Measurements from ENCODE around the gene SLC9A9. TPM values are rescaled to one million over a fixed set of nuclear protein-coding genes. Genes with fewer than 3 reads are reported as not detected.

Gene SLC9A9
- total RNA-seq, 1 donor from 2014 or later = 28.4 TPM

DNA sequence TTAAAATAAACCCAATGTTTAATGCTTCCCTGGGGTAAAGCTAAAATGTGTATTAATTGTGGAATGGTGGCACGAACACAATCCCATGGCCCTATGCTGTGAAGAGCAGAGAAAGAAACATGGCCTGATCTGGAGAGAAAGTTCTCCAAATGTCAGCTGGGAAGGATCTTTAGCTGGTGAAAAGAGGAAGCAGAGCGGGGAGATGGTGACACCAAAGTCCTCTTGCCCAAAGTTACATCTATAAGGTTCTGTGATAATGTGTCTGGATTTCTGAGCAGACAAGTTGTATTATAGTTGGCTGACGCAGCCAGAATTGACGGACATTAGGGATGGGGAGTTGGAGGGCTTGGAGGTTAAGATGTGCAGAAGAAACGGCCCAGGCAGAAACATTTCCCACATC, 532.5 kb downstream of the SLC9A9 start:
- DNase-seq = no peak

DNA sequence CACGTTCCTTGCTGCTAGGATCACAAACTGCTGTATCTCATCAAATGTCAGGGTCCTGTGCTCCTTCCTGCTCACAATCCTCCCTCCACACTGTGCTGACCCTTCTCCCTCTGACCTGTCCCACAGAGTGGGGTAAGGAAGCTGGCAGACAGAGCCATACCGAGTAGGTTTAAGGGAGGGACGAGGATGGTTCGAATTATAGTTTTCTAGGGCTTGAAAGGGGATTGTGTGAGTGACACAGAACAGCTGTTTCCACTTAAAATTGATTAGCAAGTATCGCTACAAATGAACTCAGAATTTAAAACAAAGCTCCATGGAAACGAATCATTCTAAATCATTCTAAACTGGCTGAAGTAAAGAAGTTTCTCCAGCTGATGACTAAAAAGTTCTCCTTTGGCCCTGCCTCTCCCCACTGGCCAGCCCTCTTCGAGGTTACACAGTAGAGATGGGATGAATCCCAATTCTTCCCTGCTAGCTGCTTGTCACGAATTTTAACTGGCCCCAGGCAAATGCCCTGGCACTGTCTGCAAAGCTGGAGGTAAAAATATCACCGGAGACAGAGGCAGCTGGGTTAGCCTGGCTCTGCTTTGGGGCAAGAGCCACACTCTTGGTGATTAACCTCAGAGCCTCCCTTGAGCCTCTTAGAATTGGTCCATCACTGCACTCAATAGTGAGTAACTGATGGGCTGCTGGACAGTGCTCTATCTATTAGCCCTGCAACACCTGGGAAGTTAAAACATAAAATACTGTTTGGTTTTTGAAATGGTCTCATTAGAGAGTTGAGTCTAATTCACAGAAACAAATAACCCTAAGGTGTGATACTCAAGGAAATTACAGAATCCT, 533.8 kb downstream of the SLC9A9 start:
- peak; percentile 71 for DNase-seq

DNA sequence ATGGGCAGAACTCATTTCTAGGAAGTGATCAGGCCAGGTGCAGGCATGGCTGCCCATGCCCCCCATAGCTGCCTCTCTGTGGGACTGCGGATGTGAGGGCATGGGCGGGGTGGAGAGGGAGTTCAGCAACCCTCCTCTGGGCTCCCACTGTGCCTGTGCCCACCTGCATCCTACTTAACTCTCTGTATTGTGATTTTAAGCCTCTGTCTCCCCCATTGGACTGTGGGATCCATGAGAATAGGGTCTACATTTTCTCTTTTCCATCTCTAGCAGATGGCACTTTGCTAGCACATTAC, 534.4 kb downstream of the SLC9A9 start:
- DNase-seq = no peak

DNA sequence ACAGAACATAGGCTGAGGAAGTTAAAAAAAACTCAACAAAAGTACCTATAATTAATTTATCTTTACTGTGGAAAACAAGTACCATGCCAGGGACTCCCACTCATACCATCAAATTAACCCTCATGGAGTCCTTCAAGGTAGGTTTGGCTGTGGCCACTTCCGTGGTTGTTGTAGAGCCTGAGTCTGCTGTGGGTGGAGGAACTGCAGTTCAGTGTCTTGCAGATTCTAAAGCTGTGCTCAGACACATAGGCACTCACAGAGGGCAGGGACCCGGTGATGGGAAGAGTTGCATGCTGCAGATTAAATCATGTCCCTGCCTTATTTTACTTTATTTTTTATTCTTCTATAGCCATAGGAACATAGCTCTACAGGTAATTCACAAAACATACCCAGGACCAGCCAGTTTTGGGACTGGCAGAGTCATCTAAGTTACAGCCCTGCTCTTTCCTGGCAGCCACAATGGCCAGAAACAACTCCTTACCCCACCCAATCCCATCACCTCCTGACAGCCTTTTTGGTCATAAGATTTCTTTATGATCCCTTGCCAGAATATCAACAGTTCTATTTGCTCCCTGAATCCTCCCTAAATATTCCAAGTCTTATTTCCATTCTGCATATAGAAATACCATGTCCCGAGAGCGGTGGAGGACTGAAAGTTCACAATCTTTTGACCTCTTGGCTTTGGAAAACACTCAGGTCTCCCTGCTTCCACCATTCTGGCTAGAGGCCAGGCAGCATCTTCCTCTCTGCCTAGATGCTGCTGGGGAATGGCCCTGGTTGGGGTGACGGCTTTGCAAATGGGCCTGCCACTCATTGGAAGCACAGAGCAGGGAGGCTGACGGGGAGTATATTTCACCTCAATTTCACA, 535.0 kb downstream of the SLC9A9 start:
- DNase-seq = no peak

DNA sequence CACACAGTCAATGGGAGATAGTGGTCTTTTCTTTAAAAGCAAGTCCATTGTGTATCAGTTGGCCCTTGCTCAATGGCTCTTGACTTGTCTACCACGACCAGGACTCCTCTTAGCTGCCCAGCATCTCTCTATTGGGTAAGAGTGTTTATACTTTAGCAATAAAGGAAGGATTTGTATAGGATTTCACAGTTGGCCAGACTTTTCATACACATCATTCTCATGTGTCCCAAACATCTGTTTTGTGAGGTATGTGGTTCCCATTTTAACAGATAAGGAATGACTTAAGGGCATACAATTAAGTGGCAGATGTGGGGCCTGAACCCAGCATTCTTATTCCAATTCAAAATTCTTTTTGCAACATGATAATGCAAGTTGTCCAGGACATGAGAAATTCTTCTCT, 537.2 kb downstream of the SLC9A9 start:
- no peak for DNase-seq

DNA sequence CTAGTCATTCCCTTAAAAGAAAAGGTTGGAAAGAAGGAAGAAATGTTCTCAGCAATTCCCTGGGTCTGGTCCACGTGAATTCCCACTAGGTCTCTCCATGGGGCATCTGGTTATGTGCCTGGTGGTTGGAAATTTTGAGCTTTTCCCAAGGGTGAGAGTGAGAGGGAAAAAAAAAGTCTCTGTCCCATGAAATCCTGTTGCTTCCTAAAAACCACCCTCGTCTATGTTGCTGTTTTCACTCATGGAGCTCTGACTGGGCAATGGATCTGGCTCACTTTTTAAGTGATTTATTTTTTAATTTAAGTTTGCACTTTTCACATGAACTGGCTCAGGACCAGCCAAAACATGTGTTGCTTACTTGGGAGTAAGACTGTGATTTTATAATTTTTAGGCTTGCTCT, 538.6 kb downstream of the SLC9A9 start:
- peak; percentile 76 for DNase-seq

DNA sequence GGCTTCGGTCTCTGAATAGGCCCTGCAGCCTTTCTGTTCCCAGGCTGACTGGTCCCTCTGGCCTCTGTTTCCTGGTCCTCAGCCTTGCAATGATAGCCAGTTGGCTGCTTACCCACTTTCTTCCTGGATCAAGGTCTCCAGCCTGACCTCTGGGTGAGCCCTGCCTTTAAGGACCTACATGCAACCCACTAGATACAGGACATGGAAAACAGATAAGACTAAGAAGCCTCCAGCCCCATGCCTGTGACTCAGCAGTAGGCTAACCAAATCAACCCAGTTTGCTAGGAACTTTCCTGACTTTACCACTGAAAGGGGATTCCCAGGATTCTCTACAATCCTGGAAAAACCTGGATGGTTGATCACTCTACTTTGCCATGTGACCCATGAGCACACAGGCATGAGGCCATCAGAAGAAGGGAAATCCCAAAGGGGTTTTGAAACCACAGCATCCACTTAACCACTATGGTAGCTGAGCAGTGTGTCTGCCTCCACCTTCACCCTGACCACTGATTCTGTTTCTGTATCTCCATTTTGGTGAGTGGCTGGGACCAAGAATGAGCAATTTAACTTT, 540.6 kb downstream of the SLC9A9 start:
- no peak for DNase-seq

DNA sequence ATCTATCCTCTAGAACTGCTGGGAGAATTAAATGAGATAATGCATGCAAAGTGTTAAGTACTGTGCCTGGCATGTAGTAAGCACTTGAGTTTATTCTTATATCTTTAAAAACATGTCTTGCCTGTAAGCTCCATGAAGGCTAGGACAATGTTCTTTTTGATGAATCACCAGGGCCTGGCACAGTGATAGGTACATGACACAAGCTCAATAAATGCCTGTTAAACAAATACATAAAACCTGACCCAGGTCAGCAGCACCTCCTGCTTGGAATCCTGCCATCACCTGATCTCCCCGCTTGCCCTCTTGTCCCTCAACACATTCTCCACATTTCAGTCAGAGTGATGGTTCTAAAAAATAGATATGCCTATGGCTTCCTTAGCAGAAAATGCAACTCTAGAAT, 541.9 kb downstream of the SLC9A9 start:
- no peak for DNase-seq

DNA sequence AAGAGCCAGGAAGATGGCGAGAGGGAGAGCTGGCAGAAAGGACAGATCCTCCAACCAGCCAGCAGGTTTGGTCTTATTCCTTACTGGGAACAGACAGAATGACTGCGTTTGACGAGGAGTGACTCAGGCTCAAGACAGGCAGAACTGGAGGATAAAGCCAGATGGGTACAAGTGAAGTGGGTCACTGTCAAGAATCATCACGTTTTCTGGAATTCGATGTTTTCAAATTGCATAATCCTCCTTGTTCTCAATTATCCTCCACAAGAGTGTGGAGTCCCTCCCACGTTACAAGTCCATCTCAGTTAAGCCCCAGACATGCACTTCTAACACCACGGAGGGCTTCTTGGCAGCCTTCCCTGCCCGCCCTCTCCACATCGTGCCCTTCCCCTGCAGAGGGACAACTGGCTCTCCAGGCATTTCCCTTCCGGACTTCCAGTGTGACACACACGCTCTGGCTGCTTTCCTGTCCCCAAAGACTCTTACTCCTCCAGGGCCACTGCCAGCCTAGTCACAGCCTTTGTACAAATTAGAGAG, 545.6 kb downstream of the SLC9A9 start:
- DNase-seq = peak; percentile 75

DNA sequence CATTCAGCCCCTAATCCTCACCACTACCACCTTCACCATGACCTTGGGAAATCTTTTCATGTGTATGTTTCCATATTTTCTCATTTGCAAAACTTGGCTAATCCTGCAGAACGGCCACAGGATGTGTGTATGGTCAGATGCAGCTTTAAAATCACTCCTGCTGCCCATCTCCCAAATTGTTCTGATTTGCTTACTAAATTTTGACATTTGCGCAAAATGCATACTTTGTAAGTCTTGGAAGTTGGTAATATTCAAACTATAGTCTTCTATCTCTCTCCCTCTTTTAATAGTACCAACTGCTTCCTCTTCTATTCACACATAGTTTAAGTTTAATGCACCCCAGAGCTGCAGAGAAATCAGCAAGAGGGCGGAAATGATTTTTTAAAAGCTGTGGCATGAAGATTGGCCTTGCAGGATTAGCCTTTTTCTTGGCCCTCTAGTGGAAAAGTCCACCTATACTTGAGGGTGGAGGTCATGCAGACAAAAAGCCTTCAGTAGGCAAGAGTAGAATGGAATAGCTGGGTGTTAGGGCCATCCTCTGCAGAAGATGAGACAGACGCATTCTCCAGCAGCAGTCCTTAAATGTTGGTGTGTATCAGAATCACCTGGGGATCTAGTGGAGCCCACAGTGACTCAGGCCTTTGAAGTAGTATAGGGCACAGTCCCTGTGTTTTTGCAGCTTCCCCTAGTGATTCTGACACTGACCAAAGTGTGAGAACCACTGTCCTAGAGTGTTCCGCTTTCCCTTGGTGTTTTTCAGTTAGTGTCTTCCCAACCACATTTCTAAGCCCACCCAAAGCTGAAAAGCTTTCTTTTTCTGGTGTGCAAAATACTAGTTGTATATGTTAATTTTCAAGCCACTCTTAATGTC, 547.0 kb downstream of the SLC9A9 start:
- no peak for DNase-seq

DNA sequence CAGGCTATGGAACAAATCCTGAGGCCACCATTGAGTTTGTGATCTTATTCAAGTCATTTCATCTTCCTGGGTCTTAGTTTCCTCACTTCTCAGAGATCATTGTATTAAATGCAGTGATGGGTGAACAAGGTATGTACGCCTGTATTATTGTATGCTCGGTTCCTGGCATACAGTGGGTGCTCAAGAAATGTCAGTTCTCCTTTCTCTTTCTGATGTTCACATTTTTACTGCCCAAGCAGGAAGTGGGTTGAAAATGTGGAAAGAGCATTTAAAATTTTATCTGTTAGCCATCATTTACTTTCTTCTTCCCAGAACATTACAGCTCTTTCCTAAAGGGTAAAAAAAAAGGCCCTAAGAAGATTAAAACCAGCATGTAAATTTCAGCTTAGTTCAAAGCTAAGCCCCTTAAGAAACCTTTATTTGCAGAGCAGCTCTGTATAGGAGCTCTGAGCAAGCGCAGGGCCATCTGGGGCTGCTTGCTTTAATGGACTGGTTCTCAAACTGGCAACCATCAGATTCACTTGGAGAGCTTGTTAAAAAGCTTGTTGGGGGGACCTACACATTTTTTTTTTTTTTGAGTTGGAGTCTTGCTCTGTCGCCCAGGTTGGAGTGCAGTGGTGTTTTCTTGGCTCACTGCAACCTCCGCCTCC, 549.3 kb downstream of the SLC9A9 start:
- DNase-seq = no peak

DNA sequence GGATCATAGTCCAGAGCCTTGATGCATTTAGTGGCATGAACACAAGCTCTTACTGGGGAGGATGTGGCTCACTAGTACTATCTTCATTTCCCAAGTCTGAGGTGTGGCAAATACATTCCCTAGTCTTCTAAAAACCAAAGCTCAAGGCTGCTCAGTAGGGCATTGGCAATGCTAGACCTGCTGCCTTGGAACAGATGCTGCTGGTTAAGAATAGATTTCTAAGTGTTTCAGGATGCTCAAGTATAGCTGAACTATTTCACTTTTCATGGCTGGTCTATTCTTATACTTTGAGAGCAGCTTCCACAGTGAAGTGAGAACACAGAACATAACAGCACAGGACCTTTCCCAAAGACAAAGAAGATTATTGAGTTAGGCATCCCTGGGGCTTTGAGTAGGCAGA, 549.9 kb downstream of the SLC9A9 start:
- no peak for DNase-seq

DNA sequence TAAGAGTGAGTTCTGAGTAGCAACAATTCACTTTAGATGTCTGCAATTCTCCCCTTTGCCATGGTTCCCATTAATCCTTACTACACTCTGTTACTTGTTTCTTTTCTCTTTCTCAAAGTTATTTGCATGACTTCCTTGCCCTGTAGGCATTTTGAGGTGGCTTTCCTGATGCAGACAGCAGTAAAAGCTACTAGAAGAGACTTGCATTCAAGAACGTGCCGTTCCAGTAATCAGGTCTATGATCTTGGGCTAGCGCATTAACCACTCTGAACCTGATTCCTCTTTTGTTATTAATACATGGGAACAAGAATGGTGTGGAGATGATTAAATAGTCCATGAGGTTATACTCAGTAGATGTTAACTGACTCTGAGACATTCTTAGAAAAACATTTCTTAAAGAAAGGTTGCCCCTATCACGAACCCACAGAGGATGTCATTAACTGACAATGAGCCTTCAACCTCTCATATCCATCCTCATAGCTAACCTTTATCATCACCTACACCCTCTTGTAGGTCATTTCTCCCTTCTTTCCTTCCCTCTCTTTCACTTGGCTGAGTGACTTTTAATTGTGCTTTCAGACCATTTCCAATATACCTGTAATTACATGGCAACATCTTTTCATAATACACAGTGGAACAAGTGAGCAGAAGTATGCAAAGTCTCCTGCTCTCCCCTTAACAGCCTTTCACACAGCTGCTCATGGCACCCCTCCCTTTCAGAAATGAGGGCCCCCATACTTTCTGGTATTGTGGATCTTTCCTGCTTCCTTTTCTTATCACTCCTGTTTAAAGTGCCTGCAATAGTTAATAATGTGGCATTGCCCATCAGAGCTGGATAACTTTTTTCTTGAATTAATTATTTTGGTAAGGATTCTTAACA, 552.8 kb downstream of the SLC9A9 start:
- no peak for DNase-seq

DNA sequence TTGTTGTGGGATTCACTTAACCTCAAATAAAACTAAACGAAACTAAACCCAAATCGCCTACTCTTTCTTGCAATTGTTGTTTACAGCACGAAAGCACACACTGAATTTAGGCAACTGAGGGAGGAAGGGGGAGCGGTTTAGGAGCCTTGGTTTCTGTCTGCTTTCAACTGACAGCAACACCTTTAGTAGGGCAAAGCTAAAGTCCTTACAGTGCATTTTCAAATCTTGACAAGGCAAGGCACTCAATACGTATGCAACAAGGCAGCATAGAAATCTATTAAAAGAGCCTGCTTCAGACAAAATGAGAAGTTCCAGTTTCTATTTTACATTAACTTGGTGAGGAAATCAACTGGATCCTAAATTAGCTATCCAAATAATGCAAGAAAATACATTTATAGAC, 554.1 kb downstream of the SLC9A9 start:
- no peak for DNase-seq

DNA sequence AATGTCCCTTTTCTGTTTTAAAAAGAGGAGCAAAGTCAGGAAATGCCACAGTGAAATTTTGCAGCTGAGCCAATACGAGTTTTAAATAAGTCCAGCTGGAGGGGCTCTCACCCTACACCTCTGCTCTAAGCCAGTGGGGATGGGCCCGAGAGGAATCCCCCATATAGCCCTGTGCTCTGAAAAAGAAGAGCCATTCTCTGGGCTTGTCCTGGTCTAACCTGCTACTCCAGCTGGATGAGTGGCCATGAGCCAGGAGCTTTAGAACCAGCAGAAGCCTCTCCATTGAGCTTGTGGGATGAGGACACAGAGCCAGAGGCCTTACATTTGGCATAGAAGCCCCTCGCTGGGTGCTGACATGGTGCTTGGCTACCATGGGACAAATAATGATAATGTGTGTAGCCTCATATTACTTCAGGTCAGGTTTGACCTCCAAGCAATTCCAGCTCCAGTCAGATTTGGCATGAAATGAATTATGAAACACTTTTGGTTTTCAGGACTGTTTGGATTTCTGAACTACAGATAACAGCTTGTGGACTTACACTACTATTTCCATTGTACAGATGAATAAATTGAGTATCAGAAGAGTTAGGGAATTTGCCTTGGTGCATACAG, 556.3 kb downstream of the SLC9A9 start:
- DNase-seq = peak; percentile 61

DNA sequence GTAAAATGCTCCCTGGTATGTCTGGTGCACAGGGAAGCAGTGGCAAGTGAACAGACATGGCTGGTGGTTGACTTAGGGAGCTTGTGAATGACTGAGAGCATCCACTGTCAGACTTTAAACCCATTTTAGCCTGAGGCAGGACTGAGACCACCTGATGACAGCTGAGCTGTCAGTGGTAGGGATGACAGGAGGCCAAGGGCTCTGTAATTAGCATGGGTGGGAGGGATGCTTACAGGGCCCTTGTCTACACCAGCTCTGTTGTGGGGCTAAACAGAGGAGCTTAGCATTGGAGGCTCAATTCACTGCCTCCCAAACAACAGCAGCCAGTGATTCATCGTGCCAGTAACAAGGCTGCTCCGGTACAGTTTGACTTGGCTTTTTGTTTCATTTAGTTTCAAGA, 559.3 kb downstream of the SLC9A9 start:
- no peak for DNase-seq

DNA sequence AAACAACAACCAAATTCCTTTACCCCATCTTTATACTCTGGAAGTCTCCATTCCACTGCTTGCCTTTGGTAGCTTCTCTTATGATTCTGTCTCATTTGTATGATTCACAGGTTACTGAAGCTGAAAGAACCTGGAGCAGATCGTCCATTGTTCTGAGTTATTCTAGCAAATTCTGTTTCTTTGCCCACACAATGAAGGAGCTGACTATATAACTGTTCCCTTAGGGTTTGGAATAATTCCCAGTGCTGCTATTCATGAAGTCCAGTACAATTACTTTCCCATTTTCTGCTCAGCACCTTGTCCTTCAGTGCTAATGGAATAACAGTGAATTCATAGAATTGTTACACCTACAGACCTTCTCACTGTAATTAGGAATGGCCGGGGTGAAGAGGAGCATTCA, 560.9 kb downstream of the SLC9A9 start:
- DNase-seq = no peak

DNA sequence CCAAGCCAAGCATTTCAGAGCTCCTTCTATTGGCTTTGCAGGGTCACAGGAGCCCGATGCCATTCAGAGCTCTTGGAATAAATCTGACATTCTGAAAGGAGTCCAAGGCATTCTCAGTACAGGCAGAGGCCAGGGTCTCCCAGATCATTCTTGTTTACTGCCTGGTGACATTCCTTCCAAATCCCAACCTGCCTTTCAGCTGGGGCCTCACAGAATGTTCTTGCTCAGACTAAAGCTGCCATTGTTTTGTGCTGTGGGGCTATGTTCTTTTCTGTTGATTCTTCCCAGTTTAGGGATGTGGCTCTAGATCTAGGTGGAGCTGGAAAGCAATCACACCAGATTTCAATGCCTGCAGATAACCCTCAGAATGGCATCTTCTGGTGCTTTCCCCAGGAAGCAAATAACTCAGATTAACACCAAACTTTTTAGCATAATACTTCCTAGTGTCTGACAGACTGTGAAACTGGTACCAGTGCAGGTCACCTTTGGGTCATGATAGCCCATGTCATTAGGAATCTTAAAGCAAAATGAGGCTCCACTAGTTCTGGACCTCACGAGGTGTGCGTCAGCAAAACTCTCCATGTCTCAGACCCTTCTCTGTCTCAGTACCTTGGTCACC, 561.8 kb downstream of the SLC9A9 start:
- DNase-seq = no peak

DNA sequence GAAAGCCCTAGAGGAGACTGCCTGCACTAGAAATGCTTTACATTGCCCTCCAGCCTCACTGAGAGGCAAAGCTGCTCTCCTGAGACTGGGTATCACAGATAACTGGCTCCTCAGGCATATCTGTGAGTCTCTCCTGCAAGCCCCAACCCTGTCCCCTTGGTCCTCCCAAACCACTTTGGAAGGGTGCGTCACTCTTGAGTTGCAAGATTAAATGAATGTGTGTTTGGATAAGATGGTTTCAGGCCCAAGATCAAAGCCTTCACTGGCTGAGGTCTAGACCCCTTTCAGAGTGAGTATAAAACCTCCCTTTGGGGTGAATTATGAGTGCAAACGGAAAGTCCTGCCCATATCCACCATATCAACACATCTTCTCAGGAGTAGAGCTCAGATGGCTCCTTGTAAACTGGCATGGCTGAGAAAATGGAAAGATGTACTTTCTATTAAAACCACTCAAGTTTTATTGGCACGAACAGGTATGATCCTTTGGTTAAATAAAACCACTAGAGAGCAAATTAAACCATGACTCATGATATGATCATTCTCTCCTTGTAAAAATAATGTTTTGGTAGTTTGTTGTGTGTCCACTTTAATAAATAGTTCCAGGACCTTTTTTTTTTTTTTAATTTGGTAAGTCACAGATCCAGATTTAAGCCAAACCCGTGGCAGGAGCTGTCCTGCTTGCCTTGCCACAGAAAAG, 564.7 kb downstream of the SLC9A9 start:
- DNase-seq = no peak
